GM21576 (cell line): ENCODE measurements around the gene MADCAM1.

Experiments
- ATAC-seq: cut with Tn5 transposase; IDR thresholded peaks from one replicate; pipeline ENCODE4 v1.9.1; 2021; ENCODE audit warnings: mild to moderate bottlenecking, moderate library complexity; ENCODE audit not compliant: unreplicated experiment

Gene MADCAM1

GRCh38 chr19:547836-548720 lies 51.8 kb downstream of the MADCAM1 start:
- ATAC-seq, result no peak

GRCh38 chr19:548886-549830 lies 52.9 kb downstream of the MADCAM1 start:
- no peak for ATAC-seq

- ATAC-seq, result no peak
These were observed 58.5 kb downstream of the MADCAM1 start for GRCh38 chr19:554817-555216.
